Muscle layer of duodenum (tissue), 2 donors: ENCODE results near the gene MEPE.

Experiments
- H3K27ac ChIP-seq: one replicate; pipeline ENCODE4 v1.7.0; 2013; ENCODE audit warnings: mild to moderate bottlenecking, low read length
- H3K27me3 ChIP-seq: one replicate; pipeline ENCODE4 v1.7.0; 2013; ENCODE audit warnings: low read depth, mild to moderate bottlenecking, control low read depth, low read length
- H3K36me3 ChIP-seq, 2 donors: one replicate each; pipeline ENCODE4 v1.7.0; 2013; ENCODE audit warnings: low read length in 2 of 2, control low read depth in 1 of 2, mild to moderate bottlenecking in 1 of 2; ENCODE audit not compliant: insufficient read depth in 2 of 2, control insufficient read depth in 1 of 2
- H3K4me1 ChIP-seq, 2 donors: one replicate each; pipeline ENCODE4 v1.7.0; 2013; ENCODE audit warnings: low read length in 2 of 2, mild to moderate bottlenecking in 2 of 2, control low read depth in 1 of 2, moderate library complexity in 1 of 2; ENCODE audit not compliant: insufficient read depth in 2 of 2, control insufficient read depth in 1 of 2
- H3K4me3 ChIP-seq, 2 donors: one replicate each; pipeline ENCODE4 v1.7.0; 2013; ENCODE audit warnings: low read length in 2 of 2, low read depth in 1 of 2, mild to moderate bottlenecking in 1 of 2
- H3K9me3 ChIP-seq, 2 donors: one replicate each; pipeline ENCODE4 v1.7.0; 2013; ENCODE audit warnings: low read length in 2 of 2, control low read depth in 1 of 2, mild to moderate bottlenecking in 1 of 2; ENCODE audit not compliant: control insufficient read depth in 1 of 2
- donor health status: healthy.

The MEPE gene

GRCh38 chr4:87832669-87833068, at the start of gene MEPE:
TSS of gene MEPE (plus strand) at chr4:87832969. CDS start at chr4:87834715, 1,746 bp downstream.
- no peak within 1 kb of the TSS for H3K27ac ChIP-seq
- no peaks in the 10 kb centered on the region for H3K36me3 ChIP-seq
- H3K9me3 ChIP-seq, result no peaks in the 10 kb centered on the region
- no peak within 1 kb of the TSS for H3K4me3 ChIP-seq
- H3K27me3 ChIP-seq, result no peaks in the 10 kb centered on the region
- no peaks in the 10 kb centered on the region for H3K4me1 ChIP-seq

- no peaks in the 10 kb centered on the region for H3K27me3 ChIP-seq
- no peak overlapping the region for H3K4me3 ChIP-seq
- H3K9me3 ChIP-seq, result no peaks in the 10 kb centered on the region
- no peaks in the 10 kb centered on the region for H3K4me1 ChIP-seq
- no peak overlapping the region for H3K27ac ChIP-seq
- no peaks in the 10 kb centered on the region for H3K36me3 ChIP-seq
These were observed 49.0 kb upstream of the MEPE start for GRCh38 chr4:87783781-87784180.

- no peaks in the 10 kb centered on the region for H3K9me3 ChIP-seq
- no peak overlapping the region for H3K27ac ChIP-seq
- no peaks in the 10 kb centered on the region for H3K4me1 ChIP-seq
- H3K36me3 ChIP-seq, result no peaks in the 10 kb centered on the region
- no peaks in the 10 kb centered on the region for H3K27me3 ChIP-seq
- H3K4me3 ChIP-seq, result no peak overlapping the region
These were observed 46.8 kb upstream of the MEPE start for GRCh38 chr4:87785731-87786509.

GRCh38 chr4:87799301-87800113, 33.3 kb upstream of the MEPE start, which contains the start of gene IBSP:
TSS of gene IBSP (plus strand) at chr4:87799554. CDS start at chr4:87802362, 2,808 bp downstream.
- Histone ChIP-seq H3K27me3 (no peaks in the 10 kb centered on the region), H3K4me1 (no peaks in the 10 kb centered on the region), H3K4me3 (no peak within 1 kb of the TSS), H3K36me3 (no peaks in the 10 kb centered on the region), H3K9me3 (no peaks in the 10 kb centered on the region), H3K27ac (no peak within 1 kb of the TSS)

GRCh38 chr4:87802858-87803257, 29.9 kb upstream of the MEPE start:
- H3K36me3 ChIP-seq, result no peaks in the 10 kb centered on the region
- H3K4me3 ChIP-seq, result no peak overlapping the region
- H3K27me3 ChIP-seq, result no peaks in the 10 kb centered on the region
- H3K27ac ChIP-seq, result no peak overlapping the region
- no peaks in the 10 kb centered on the region for H3K4me1 ChIP-seq
- no peaks in the 10 kb centered on the region for H3K9me3 ChIP-seq

- H3K36me3 ChIP-seq, result no peaks in the 10 kb centered on the region
- H3K27me3 ChIP-seq, result no peaks in the 10 kb centered on the region
- no peaks in the 10 kb centered on the region for H3K9me3 ChIP-seq
- no peak overlapping the region for H3K4me3 ChIP-seq
- H3K27ac ChIP-seq, result no peak overlapping the region
- H3K4me1 ChIP-seq, result no peaks in the 10 kb centered on the region
These were observed 29.3 kb upstream of the MEPE start for GRCh38 chr4:87803421-87803820.

- no peak overlapping the region for H3K27ac ChIP-seq
- no peaks in the 10 kb centered on the region for H3K9me3 ChIP-seq
- H3K4me1 ChIP-seq, result no peaks in the 10 kb centered on the region
- H3K36me3 ChIP-seq, result no peaks in the 10 kb centered on the region
- no peaks in the 10 kb centered on the region for H3K27me3 ChIP-seq
- no peak overlapping the region for H3K4me3 ChIP-seq
These were observed 27.9 kb upstream of the MEPE start for GRCh38 chr4:87804871-87805270.

GRCh38 chr4:87805971-87806370, 26.8 kb upstream of the MEPE start:
- Histone ChIP-seq H3K27me3 (no peaks in the 10 kb centered on the region), H3K27ac (no peak overlapping the region), H3K9me3 (no peaks in the 10 kb centered on the region), H3K4me1 (no peaks in the 10 kb centered on the region), H3K4me3 (no peak overlapping the region), H3K36me3 (no peaks in the 10 kb centered on the region)

GRCh38 chr4:87806520-87806919, 26.2 kb upstream of the MEPE start:
- no peak overlapping the region for H3K27ac ChIP-seq
- no peaks in the 10 kb centered on the region for H3K4me1 ChIP-seq
- no peaks in the 10 kb centered on the region for H3K9me3 ChIP-seq
- H3K27me3 ChIP-seq, result no peaks in the 10 kb centered on the region
- H3K36me3 ChIP-seq, result no peaks in the 10 kb centered on the region
- H3K4me3 ChIP-seq, result no peak overlapping the region

- Histone ChIP-seq H3K9me3 (no peaks in the 10 kb centered on the region), H3K4me3 (no peak overlapping the region), H3K4me1 (no peaks in the 10 kb centered on the region), H3K36me3 (no peaks in the 10 kb centered on the region), H3K27ac (no peak overlapping the region), H3K27me3 (no peaks in the 10 kb centered on the region)
These were observed 25.4 kb upstream of the MEPE start for GRCh38 chr4:87807402-87807801.

GRCh38 chr4:87811977-87812376, 20.8 kb upstream of the MEPE start:
- no peak overlapping the region for H3K4me3 ChIP-seq
- H3K27ac ChIP-seq, result no peak overlapping the region
- no peaks in the 10 kb centered on the region for H3K36me3 ChIP-seq
- H3K9me3 ChIP-seq, result no peaks in the 10 kb centered on the region
- H3K27me3 ChIP-seq, result no peaks in the 10 kb centered on the region
- no peaks in the 10 kb centered on the region for H3K4me1 ChIP-seq
